Glutamatergic neuron (in vitro differentiated cells): ENCODE results near the gene KIF11. TPM values are rescaled to one million over a fixed set of nuclear protein-coding genes. Genes with fewer than 3 reads are reported as not detected.

Source experiments
- DNase-seq: peaks from one replicate; pipeline ENCODE4 v3.0.0; 2022
- H3K27ac Mint-ChIP-seq: one replicate; pipeline ENCODE4 v1.8.0; 2020; ENCODE audit warnings: mild to moderate bottlenecking, mixed read lengths, inconsistent platforms; ENCODE audit not compliant: unreplicated experiment
- H3K27me3 Mint-ChIP-seq: one replicate; pipeline ENCODE4 v1.8.0; 2020; ENCODE audit warnings: mild to moderate bottlenecking, moderate library complexity, mixed read lengths, inconsistent platforms; ENCODE audit not compliant: unreplicated experiment
- H3K36me3 Mint-ChIP-seq: one replicate; pipeline ENCODE4 v1.8.0; 2020; ENCODE audit warnings: mild to moderate bottlenecking, mixed read lengths, inconsistent platforms; ENCODE audit not compliant: unreplicated experiment
- H3K4me1 Mint-ChIP-seq: one replicate; pipeline ENCODE4 v1.8.0; 2020; ENCODE audit warnings: mild to moderate bottlenecking, low read depth, mixed read lengths, inconsistent platforms; ENCODE audit not compliant: unreplicated experiment
- H3K4me3 Mint-ChIP-seq: one replicate; pipeline ENCODE4 v1.8.0; 2020; ENCODE audit warnings: mild to moderate bottlenecking, mixed read lengths, inconsistent platforms; ENCODE audit not compliant: unreplicated experiment
- H3K9me3 Mint-ChIP-seq: one replicate; pipeline ENCODE4 v1.8.0; 2020; ENCODE audit warnings: mild to moderate bottlenecking, moderate library complexity, mixed read lengths, inconsistent platforms; ENCODE audit not compliant: unreplicated experiment
- total RNA-seq: library from RNA; stranded (reverse); fragmentation: NEBNext Ultra II Directional; extraction: Animal tissue kit (Norgen Biotek cat#: 25700); gene quantifications from one replicate; pipeline ENCODE4 v1.2.1, GENCODE V29; 2021; ENCODE audit not compliant: unreplicated experiment
- TF ChIP-seq, protein P1 (sequence below): fragments of 200-600 bp; sonication (generic); IDR thresholded peaks from one replicate; pipeline ENCODE4 v1.5.0; 2021; ENCODE audit not compliant: partially characterized antibody, unreplicated experiment

The KIF11 gene
- total RNA-seq, 1 donor from 2014 or later = 7.2 TPM

DNA sequence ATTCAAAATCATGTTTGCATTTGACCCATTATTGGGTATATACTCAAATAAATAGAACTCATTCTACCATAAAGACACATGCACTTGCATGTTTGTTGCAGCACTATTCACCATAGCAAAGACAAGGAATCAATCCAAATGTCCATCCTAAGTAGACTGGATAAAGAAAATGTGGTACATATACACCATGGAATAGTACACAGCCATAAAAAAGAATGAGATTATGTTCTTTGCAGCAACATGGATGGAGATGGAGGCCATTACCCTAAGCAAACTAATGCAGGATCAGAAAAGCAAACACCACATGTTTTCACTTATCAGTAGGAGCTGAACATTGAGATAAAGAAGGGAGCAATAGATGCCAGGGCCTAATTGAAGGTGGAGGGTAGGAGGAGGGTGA lies 84.8 kb downstream of the KIF11 start:
- Mint-ChIP-seq H3K4me3 (no peak overlapping the region), H3K4me1 (no peaks in the 10 kb centered on the region), H3K27me3 (peaks cover 4% of the 10 kb centered on the region), H3K9me3 (no peaks in the 10 kb centered on the region), H3K36me3 (peaks cover 9% of the 10 kb centered on the region), H3K27ac (no peak overlapping the region)
- TF ChIP-seq, protein P1, sequence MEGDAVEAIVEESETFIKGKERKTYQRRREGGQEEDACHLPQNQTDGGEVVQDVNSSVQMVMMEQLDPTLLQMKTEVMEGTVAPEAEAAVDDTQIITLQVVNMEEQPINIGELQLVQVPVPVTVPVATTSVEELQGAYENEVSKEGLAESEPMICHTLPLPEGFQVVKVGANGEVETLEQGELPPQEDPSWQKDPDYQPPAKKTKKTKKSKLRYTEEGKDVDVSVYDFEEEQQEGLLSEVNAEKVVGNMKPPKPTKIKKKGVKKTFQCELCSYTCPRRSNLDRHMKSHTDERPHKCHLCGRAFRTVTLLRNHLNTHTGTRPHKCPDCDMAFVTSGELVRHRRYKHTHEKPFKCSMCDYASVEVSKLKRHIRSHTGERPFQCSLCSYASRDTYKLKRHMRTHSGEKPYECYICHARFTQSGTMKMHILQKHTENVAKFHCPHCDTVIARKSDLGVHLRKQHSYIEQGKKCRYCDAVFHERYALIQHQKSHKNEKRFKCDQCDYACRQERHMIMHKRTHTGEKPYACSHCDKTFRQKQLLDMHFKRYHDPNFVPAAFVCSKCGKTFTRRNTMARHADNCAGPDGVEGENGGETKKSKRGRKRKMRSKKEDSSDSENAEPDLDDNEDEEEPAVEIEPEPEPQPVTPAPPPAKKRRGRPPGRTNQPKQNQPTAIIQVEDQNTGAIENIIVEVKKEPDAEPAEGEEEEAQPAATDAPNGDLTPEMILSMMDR = no peak
- DNase-seq = no peak

DNA sequence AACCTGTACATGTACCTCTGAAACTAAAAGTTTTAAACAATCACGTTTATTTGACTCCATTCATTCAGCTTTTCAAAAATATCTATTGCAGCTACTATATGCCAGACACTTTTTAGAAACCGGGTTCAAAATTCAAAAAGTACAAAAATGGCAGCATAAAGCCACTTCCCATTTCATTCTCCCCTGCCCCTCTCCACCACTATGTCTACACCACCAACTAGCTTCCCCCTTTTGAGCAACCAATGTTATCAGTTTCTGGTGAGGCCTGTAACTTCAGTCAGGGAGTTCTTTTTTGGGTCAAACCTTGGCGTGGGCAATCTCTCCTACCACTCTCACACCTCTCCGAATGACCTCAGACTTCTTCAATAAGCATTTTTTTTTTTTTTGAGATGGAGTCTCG lies 85.3 kb downstream of the KIF11 start:
- H3K27ac Mint-ChIP-seq = no peak overlapping the region

DNA sequence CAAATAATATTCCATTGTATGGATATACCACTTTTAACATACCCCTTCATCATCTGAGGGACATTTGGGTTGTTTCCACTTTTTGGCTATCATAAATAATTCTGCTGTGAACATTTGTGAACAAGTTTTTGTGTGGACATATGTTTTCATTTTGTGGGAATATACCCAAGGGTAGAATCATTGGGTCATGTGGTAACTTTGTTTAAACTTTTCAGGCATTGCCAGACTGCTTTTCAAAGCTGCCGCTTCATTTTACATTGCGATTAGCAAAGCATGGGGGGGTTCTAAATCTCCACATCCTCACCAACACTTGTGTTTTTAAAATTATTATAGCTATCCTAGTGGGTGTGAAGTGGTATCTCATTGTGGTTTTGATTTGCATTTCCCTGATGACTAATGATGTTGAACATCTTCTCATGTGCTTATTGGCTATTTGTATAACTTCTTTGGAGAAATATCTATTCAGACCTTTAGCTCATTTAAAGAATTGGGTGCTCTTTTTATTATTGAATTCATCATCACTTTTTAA lies 88.4 kb downstream of the KIF11 start:
- Mint-ChIP-seq H3K27me3 (peaks cover 3% of the 10 kb centered on the region), H3K4me1 (no peaks in the 10 kb centered on the region), H3K36me3 (peaks cover 23% of the 10 kb centered on the region), H3K4me3 (no peak overlapping the region), H3K9me3 (peaks cover 6% of the 10 kb centered on the region), H3K27ac (no peak overlapping the region)
- no peak for DNase-seq
- TF ChIP-seq, protein P1 = no peak

More for the DNA sequence above, 85.3 kb downstream of the KIF11 start:
- H3K9me3 Mint-ChIP-seq = no peaks in the 10 kb centered on the region
- H3K27me3 Mint-ChIP-seq = peaks cover 4% of the 10 kb centered on the region
- H3K4me3 Mint-ChIP-seq = no peak overlapping the region
- peaks cover 8% of the 10 kb centered on the region for H3K36me3 Mint-ChIP-seq
- H3K4me1 Mint-ChIP-seq = no peaks in the 10 kb centered on the region
- TF ChIP-seq, protein P1 = no peak
- no peak for DNase-seq

DNA sequence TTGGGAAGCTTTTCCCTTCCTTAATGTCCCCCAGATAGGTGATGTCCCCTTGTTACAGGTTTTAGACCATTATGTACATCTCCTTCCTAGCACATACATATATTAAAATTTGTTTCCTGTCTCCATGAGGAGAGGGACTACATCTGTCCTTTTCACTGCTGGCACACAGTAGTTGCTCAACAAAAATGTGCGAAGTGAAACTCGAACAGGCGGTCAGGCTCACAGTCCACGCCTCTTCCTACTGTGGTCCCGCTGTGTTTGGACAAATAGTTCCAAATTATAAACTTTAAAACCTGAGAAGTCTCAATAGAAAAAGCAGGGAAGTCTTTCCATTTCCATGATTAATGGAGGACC lies 95.6 kb downstream of the KIF11 start:
- Mint-ChIP-seq H3K27me3 (peaks cover 28% of the 10 kb centered on the region), H3K9me3 (peaks cover 14% of the 10 kb centered on the region), H3K4me3 (peak overlapping the region; percentile 83), H3K4me1 (peaks cover 5% of the 10 kb centered on the region), H3K27ac (no peak overlapping the region), H3K36me3 (peaks cover 25% of the 10 kb centered on the region)
- DNase-seq = no peak
- TF ChIP-seq, protein P1 = no peak

DNA sequence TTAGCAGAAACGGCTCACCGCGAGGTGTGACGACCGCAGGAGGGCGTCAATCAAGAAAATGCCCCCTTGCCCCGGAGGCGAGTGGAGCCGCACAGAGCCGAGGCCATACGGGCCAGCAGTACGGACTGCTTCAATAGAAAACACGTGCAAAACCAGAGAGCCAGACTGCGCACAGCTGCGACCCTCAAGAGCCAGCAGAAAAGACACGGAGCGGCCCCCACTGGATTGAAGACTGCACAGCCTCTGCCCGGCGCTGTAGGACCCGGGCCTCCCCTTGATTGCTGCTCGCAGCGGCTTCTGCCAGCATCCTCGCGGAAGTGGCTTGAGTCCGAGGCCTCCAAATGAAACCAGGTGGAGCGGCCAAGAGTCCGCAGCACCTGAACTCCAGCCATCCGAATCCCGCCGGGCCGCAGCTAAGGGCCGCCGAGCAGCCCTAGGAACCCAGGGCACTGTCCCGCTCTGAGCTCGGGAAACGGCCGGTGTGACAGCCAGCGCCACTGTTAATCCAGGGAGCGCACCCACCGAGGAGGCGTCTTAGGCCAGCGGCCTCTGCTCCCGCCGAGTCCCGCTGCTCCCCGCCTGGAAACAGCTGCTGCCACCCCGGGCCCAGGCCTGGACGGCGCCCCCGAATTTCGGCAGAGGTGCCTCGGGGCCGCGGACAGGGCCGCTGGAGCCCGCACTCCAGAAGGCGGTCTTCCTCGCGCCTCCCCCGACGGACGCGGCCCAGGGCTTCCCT lies 96.2 kb downstream of the KIF11 start:
- peaks cover 28% of the 10 kb centered on the region for H3K27me3 Mint-ChIP-seq
- no peak overlapping the region for H3K27ac Mint-ChIP-seq
- H3K4me1 Mint-ChIP-seq = peaks cover 5% of the 10 kb centered on the region
- peaks cover 25% of the 10 kb centered on the region for H3K36me3 Mint-ChIP-seq
- TF ChIP-seq, protein P1 = no peak
- H3K9me3 Mint-ChIP-seq = peaks cover 14% of the 10 kb centered on the region
- DNase-seq = peak; percentile 48
- H3K4me3 Mint-ChIP-seq = peak overlapping the region; percentile 83
